ENCODE results near the gene SIN3A.
"Not testable (repeated sequence)": the region's sequence is repeated elsewhere in the genome, so short reads cannot be mapped to it uniquely, and the experiment has no call there.

Gene SIN3A

GRCh38 chr15:75451674-75452363 lies at the start of gene SIN3A:
SIN3A (minus strand) TSS chr15:75451690; CDS start chr15:75430375, 21,315 bp downstream.
- FAIRE-seq (peak; percentile 93), DNase-seq (ENCODE audit: low spot score) (peak; percentile 99)

GRCh38 chr15:75493732-75494131 lies 42.2 kb upstream of the SIN3A start:
- DNase-seq (ENCODE audit: low spot score) (no peak), FAIRE-seq (no peak)

DNA sequence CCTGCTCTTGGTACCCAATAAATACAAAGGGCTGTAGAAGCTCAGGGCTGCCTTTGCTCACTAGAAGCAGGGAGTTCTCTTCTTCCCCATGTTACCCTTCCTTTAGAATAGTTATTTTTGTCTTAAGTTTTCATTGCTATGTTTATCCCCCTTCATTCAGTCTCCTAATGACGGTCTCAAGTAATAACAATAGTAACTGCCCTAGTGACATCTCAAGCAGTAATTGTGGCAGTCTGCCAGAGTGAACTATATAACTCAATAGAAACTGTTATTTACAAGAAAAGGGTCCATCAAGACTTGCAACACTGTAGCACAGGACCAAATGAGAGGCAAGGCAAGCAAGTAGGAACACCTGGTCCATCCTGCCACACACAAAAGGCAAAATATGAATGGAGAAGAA lies 32.5 kb upstream of the SIN3A start:
- no peak for DNase-seq (ENCODE audit: low spot score)
- FAIRE-seq, result no peak

DNA sequence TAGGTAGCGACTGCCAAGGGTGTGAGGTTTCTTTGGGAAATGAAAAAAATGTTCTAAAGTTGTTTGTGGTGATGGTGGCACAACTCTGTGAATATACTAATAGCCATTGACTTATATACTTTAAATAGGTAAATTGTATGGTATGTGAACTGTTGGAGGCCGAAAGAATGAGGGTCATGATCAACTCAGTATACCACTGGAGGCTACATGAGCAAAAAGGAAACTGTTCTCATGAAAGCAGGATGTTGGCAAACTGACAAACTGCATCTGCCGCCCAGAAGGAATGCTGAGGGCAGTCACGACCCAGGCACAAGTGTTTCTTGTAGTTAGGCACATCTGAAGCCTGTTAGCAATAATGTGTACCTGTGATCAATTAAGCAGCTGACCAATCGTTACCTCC lies 32.1 kb upstream of the SIN3A start:
- not testable (repeated sequence) for DNase-seq (ENCODE audit: low spot score)

DNA sequence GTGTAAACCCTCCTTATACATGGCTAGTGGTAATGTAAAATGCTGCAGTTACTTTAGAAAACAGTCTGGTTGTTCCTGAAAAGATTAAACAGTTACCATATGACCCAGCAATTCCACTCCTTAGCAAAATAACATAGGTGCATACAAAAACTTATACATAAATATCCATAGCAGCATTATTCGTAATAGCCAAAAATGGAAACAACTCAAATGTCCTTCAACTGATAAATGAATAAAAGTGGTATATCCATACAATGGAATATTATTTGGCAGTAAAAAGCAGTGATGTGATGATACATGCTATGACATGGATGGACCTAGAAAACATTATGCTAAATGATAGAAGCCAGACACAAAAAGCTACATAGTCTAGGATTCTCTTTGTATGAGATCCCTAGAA lies 31.6 kb upstream of the SIN3A start:
- no peak for DNase-seq (ENCODE audit: low spot score)
- no peak for FAIRE-seq

More for the DNA sequence above, 32.1 kb upstream of the SIN3A start:
- FAIRE-seq, result not testable (repeated sequence)

GRCh38 chr15:75480463-75480862 lies 29.0 kb upstream of the SIN3A start:
- DNase-seq (ENCODE audit: low spot score); FAIRE-seq: not testable (repeated sequence)

GRCh38 chr15:75479670-75480069 lies 28.2 kb upstream of the SIN3A start:
- FAIRE-seq, result no peak

GRCh38 chr15:75477094-75477493 lies 25.6 kb upstream of the SIN3A start:
- DNase-seq (ENCODE audit: low spot score); FAIRE-seq: not testable (repeated sequence)

More at GRCh38 chr15:75479670-75480069, 28.2 kb upstream of the SIN3A start:
- DNase-seq (ENCODE audit: low spot score), result no peak

DNA sequence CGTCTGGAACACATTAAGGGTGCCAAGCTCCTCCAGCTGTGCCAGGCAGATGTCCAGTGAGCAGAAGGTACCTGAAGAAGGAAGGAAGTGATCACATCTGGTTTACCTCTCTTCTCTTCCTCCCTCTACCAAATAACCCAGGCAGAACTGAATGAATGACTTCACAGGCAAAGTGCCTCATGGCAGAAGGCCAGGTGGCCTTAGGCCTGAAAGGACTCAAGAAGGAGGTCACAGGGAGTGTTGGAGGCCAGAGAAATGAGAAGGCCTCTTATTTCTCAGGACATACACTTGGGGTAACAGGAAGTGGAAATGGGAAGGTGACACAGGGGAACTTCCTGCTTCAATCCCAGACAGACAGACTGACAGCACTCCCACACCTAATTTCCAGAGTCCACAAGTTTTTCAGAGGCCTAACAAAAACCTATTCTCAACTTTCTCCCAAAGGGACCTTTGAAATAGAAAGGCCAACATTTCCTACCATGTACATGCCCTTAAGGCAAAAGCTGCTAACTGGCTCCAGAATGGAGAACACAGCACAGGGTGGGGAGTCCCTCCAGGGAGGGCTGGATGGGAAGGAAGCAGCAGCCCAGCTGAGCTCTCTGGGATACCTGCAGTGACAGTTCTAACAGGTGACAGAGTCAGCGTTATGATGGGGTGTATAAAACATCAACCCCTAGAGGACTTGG lies 17.6 kb upstream of the SIN3A start:
- no peak for FAIRE-seq

GRCh38 chr15:75460646-75461045 lies 9.2 kb upstream of the SIN3A start:
- no peak for DNase-seq (ENCODE audit: low spot score)
- no peak for FAIRE-seq

More for the DNA sequence above, 17.6 kb upstream of the SIN3A start:
- no peak for DNase-seq (ENCODE audit: low spot score)

DNA sequence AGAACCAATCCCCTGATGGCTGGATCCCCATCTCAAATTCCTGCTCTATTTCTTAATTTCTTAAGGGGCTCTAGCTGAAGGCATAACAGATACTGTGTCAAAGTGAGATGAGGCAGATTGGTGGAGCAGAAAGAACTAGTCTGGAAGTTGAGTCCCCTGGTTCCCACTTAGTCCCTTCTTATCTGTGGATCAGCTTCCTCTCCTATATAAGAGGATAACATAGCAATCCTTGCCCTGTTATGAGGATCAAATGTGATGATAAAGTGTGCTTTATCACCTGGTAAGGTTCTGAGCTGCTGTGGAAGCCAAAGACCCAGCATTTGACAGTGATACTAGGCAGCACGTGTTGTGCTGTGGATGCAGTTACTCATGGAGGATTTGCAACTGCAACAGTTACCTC lies 8.1 kb upstream of the SIN3A start:
- FAIRE-seq (no peak), DNase-seq (ENCODE audit: low spot score) (no peak)

GRCh38 chr15:75456710-75457109 lies 5.2 kb upstream of the SIN3A start:
- no peak for DNase-seq (ENCODE audit: low spot score)
- FAIRE-seq, result no peak

DNA sequence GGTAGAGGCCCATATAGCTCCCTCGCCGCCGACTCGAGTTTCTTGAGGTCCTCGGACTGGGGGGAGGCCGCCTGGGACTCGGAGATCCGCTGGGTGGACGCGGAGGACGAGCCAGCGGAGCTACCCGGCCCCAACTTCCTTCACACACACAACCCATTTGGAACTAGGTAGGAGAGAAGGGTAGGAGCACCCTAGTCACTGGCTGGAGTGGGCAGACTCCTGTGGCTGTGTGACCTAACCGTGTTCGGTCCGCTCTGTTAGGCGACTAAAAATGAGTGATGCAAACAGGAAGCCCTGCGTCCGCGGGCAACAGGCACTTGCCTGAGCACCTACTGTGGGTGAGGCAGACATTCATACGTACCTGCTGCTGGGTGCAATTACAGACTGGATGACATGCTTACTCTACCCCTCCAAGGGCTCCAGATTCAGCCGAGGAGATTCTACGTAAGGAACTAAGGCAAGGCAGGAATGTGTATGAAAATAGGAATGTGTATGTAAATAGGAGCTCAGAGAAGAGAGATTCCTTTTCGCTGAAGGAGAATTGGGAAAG lies 4.6 kb upstream of the SIN3A start:
- FAIRE-seq (no peak), DNase-seq (ENCODE audit: low spot score) (peak; percentile 51)

- FAIRE-seq, result peak; percentile 52
- DNase-seq (ENCODE audit: low spot score), result peak; percentile 50
Observed at GRCh38 chr15:75455424-75455981, 4.0 kb upstream of the SIN3A start.

DNA sequence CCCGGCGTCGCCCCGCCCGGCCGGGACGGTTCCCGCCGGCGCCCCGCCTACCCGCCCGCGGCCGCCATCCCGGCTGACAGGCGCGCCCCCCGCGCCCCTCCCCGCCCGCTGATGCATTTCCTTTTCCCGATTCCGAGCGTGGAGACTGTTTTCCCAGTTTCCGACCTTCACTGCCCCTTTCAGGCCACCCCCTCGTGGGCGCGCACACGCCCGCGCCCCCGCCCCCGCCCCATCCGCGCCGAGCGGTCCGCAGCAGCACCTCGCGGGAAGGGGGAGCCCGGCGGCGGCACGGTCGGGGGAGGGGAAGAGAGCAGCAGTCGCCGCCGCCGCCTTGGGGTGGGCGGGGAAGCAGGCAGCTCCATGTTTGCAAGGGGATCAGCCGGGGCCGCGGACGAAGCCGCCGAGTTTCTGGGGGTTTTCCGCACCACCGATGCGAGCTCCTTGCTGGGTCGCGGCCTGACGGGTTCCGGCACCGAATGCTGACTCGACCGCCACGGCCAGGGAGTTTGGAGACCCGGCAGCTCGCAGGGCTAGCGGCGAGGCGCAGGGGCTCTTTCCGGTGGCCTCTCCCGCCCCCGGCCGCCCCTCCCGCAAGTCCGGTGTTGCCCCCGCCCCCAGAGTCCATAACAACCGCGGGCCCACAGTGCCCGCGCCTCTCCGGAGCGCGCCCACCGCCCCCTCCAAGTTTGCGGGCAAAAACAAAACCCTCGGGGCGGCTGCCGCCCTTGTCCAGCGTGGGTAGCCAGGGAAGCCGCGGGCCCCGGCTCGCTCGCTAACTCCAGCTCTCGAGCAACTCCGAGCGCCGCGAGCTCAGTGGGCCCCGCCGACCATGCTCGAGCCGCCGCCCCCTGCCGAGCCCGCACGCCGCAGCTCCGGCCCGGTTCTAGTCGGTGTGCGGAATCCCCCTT lies 3.2 kb upstream of the SIN3A start:
- no peak for FAIRE-seq

GRCh38 chr15:75453703-75454470 lies 2.4 kb upstream of the SIN3A start:
- FAIRE-seq (peak; percentile 94), DNase-seq (ENCODE audit: low spot score) (peak; percentile 99)

More for the DNA sequence above, 3.2 kb upstream of the SIN3A start:
- DNase-seq (ENCODE audit: low spot score), result no peak

DNA sequence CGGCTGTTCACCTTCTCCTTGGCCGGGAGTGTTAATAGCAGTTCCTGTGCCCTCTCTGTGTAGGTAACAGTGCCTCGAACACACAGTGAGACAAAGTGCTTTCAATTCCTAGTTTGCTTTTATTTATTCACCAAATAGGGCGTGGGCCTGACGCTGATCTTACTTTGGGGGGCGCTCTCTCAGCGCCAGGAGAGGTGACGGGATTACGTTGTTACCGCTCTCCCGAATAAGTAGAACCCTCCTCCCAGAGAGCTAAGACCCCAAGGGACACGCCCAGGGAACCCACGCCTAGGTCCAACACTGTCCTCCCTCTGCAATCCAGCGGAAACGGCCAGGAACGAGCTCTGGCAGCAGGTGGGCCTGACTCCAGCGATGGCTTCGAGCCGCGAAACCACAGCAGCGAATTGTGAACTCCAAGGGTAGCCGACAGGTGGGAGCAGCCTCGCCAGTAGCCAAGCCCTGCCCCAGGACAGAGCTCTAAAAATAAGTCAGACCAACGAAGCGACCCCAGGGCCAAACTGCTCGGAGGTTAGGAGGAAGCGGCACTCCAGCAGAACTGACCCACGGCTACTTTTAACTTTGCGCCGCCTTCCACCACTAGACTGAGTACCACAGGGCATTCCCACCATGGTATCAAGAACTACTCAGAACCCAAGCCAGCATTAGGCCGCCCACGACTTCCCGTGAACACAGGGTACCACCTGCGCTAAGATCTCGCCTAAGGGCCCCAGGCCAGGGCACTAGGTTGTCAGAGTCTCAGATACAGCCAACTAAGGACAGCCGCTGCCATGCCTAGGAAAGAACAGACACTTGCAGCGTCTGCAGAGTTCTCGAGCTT lies 1.6 kb upstream of the SIN3A start:
- no peak for FAIRE-seq
- DNase-seq (ENCODE audit: low spot score), result peak; percentile 14

GRCh38 chr15:75452364-75452864 lies 924 bp upstream of the SIN3A start:
- peak; percentile 67 for DNase-seq (ENCODE audit: low spot score)
- FAIRE-seq, result peak; percentile 57

DNA sequence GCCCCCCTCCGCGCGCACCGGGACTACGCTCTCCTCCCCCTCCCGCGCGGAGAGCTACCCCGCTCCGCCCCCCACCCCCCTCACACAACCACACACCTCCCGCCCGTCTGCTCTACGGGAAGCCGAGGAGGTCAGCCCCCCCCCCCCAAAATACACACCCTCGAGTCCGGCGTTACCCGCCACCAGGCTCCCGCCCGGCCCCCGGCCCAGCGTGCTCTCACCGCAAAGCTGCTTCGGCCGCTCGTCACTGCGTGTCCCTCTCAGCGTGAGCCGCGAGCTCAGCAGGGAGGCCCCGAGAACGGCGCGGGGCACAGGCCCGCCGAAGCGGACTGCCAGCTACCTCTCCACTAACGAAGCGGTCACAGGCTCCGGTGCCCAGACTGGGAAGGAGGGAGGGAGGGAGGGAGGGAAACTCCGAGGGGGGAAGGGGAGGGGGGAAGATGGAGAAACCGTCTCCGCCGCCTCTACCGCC lies 252 bp downstream of the SIN3A start:
- FAIRE-seq (no peak), DNase-seq (ENCODE audit: low spot score) (no peak)
